Stimulated activated CD8-positive, alpha-beta memory T cell treated with anti-CD3 and anti-CD28 coated beads, Interleukin-2, amount 100 ng/mL, for 1 hour (primary cell): ENCODE results near the gene CHST9.
"Not testable (repeated sequence)": the region's sequence is repeated elsewhere in the genome, so short reads cannot be mapped to it uniquely, and the experiment has no call there.

Source experiments
- DNase-seq, 2 donors: peaks; one replicate each; pipeline ENCODE4 v3.0.0-alpha.2; 2020; ENCODE audit warnings: low read depth in 2 of 2

CHST9 gene

DNA sequence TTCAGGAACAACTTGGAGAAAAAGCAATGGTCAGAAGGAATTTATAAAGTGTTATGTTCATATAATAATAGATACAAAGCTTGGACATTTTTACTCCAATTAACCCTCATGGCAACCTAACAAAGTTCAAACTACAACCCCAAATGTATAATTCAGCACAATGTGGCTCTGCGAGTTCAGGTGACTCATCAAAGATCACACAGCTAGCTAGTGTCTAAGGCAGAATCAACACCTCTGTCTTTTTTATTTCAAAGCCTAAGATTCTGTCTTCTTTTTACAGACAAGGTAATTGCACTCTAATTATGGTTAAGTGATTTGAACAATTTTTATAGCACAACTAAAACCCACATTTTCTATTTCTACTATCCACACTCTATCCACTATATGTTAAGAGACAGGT lies 90.5 kb downstream of the CHST9 start:
- no peak for DNase-seq

DNA sequence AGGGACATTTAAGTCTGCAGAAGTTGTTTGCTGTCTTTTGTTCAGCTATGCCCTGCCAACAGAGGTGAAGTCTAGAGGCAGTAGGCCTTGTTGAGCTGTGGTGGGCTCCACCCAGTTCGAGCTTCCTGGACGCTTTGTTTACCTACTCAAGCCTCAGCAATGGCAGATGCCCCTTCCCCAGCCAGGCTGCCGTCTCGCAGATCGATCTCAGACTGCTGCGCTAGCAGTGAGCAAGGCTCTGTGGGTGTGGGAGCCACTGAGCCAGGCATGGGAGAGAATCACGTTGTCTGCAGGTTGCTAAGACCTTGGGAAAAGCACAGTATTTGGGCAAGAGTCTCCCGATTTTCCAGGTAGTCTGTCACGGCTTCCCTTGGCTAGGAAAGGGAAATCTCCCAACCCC lies 91.8 kb downstream of the CHST9 start:
- not testable (repeated sequence) for DNase-seq

DNA sequence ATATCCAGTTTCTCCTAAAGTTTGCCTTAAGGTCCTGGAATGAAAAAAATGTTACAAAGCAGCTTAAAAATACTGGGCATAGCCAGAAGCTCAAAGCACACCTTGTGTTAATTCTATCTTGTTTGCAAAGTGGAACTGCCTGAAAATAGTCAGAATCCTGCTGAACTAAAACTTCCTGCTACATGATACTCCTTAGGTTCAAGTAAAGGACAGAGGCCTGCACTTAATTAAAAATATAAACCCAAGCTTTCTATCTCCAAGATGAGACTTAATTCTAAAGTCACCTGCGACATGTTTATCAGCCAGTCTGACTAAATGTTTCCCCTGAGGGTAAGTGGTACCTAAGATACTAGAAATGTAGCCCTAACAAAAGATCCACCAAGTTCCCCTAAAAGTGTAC lies 103.4 kb downstream of the CHST9 start:
- no peak for DNase-seq

DNA sequence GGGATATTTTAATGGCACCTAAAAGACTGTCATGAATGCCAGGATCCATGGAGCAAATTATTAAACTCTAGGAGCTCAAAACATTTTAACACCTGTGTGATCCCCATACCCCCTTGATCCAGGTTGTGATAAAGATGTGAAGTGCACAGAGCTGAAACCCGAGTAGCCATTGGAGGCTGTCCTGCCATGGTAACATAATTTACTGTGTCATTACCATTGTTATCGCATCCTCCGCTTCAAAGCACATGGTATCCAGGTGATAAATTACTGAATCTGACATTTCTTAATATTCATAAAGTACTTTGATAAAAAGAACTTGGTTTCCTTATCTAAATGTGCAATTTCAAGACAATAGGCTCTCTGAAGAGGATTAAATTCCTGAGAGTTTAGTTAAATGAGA lies 109.3 kb downstream of the CHST9 start:
- no peak for DNase-seq

DNA sequence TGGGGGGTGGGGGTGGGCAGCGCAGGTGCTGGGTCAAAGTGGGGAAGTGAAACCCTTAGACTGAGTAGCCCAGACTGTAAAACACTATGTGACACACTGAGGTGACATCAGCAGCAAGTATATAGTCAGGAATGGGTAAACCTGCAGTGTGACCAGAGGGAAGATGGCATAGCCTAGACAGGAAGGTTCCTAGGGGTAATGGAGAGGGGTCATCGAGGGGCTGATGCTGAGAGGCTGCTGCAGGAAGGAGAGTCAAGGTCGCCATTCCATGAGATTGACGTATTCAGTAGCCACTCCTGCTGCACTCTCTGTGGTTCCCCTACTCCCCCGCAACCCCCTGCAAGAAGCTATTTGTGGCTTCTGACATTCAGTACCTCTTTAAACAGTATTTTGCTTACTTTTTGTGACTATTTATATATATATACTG lies 111.7 kb downstream of the CHST9 start:
- DNase-seq: no peak

DNA sequence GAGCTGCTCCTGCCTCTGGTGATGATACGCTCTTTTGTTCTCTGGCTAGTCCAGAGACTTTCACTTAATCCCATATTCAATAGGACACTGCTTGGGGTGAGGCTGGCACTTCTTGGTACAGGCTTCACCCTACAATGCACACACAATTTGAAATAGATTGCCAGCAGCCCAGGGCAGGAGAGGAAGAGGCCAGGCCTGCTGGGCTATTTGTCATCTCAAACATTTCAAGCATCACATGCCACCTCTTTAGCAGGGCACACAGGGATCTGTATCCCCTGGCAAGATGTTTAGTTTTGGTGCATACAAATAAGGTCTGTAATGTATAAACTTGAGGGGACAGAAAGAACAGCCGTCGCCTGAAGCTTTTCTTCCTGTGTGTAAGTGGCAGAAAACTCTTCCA lies 120.4 kb downstream of the CHST9 start:
- no peak for DNase-seq

DNA sequence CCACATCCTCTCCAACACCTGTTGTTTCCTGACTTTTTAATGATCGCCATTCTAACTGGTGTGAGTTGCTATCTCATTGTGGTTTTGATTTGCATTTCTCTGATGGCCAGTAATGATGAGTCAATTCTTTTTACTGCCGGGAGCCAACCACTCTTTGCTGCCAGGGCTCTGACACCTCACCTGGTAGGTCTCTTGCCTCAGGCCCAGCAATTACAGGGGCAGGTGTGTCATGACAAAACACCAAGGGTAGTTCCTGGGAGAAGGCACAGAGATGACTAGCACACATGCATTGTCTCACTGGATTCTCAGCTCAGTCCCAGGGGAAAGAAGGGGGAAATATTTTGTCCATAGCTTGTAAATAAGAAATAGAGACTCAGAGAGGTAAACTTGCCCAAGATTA lies 122.3 kb downstream of the CHST9 start:
- no peak for DNase-seq

DNA sequence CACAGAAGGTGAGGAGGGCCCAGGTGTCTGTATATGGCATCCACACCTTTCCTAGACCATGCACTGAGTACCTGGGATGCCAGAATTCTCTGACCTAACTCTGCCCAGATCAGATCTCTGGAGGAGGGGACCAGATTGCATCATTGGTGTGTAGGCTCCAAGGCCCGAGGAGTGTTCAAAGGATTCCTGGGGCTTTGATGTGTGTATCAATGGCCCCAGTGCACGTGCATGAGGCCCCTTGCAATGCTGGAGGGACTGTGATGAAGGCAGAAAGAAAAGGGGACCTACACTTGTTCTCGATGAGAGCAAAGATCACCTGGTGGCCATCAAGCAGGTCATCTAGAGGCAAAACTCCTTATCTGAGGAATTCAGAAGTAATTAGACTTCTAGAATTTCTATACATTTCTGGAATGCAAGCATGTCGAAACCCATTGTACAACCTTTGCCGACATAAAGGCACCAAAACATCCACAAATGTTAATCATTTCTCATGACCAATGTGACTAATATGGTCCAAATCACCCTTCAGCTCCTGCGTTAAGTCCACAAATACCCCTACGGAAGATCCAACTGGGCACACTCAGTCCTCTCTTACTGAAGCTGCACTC lies 123.5 kb downstream of the CHST9 start:
- no peak for DNase-seq

DNA sequence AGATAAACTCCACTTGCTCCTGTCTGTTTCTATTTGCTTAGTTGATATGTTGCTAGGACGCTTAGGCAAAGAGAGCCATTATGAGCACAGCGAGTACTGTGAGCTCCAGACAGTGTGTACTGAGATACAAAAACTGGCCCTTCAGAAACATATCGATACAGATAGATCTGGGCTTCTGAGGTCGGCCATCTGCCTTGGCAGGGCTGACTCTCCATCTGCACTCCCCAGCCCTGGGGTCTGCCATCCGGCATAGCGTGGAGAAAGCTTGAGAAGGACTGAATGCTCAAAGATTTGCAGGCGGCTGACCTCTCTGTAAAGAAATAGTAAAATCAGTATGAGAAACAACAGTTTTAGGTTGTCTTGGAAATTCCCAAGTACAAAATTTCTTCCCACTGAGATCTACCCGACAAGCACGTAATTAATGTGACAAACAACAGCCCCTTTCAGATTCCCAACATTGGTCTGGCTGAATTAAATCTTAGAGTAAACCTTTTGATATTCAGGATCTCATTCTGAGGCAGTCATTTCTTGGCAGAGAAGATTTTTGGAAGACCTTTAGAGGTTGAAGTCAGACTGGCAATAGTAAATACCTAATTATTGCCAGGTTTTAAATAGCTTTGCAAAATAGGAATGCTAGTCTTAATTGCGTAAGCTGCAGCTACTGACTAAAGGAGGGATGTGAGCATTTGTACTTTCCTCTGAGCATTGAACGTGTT lies 127.4 kb downstream of the CHST9 start:
- no peak for DNase-seq

DNA sequence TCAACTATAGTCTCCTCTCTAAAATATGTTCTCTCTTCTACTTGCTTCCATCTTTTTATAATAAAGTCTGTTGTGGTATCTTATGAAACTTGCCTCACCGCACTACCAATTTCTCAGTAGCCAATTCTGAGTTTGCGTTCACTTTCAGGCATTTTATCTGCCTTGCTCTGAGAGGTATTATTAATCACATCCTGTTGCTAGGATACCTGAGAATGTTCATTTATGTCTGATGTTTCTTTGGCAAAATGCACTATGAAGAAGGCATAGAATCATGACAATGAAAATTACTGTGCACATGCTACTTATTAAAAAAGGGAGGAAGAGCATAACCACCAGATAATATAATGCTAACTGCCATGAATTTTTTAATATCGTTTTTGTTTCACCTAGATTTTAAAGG lies 130.2 kb downstream of the CHST9 start:
- DNase-seq: no peak

DNA sequence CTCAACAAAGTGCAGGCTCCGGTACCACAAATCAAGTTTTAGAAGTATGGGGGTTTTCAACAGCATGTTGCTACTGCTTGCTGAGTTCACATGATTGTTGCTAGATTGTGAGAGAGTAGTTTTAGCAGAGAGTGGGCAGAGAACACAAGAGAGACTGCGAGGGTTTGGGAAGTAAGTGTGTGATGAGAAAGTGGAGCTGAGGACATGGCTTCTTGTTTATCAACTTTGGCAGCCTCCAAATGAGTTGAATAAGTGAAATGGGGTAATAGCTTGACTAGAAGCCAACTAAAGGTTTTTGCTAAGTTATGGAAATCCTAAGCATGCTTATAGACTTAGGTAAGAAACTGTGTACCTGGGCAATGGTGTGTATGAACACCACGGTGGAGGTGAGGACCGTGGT lies 135.1 kb downstream of the CHST9 start:
- no peak for DNase-seq

DNA sequence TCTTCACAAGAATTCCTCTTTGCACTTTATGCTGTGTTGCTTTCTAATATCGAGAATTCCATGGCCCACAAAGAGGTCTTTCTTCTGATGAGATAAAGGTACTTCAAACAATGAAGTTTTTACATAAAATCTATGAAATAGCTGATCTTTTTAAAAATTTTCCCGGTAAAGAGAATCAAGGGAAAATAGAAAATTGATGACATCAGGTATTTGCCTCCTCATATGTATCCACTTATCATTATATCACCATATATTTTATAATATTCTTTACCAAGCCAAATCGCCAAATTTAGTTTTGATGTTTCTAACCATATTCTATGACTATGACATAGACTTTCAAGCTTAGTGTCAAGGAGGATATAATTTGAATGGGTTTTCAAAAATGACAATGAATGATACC lies 139.8 kb downstream of the CHST9 start:
- no peak for DNase-seq

DNA sequence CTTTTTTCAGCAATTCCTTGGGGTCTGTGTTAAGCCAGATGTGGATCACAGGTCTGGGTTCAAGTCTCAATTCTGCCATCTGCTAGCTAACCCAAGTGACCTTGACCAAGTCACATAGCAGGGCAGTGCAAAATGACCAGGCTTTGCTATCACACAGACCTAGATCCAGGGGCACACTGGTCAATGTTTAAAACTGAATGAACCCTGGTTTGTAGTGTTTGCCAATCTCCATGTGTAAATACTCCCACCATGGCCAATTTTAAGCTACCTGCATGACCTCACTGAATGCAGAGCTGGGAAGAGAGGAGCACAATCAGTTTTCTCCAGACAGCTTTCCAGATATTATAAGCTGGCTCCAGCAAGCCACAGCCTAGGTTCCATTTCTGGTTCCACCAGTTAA lies 142.9 kb downstream of the CHST9 start:
- no peak for DNase-seq

DNA sequence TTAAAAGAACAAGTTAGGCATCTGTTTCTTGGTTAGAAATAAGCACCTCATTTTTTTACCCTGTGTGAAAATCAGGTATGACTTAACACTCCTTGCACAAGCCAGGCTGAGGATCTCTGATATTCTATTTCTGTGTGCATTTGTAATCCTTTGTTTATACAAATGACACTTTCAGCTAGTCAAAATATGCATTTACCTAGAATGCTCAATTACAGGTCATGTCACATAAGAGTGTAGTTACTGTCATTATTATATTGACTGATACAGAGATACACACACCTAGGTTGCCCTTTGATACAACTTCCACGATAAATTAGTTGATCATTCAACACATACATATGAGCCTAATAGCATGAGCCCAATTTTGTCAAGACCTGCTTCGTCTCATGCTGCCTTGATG lies 144.3 kb downstream of the CHST9 start:
- DNase-seq: no peak

DNA sequence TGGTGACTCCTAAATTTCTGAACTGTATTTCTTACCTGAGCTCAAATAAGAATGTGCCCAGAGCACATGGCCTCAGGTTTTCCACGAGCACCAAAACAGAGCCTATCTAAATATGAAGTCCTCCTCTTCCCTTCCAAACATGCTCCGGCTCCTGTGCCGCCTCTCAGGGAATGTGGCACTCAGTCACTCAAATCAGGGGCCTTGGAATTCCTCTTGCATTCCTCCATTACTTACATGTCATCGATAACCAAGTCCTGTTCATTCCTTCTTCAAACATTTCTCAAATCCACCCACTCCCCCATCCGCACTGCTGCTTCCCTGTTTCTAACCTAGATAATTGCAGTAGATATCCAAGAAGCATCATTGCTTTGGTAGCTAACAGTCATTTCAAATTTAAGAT lies 151.4 kb downstream of the CHST9 start:
- no peak for DNase-seq

DNA sequence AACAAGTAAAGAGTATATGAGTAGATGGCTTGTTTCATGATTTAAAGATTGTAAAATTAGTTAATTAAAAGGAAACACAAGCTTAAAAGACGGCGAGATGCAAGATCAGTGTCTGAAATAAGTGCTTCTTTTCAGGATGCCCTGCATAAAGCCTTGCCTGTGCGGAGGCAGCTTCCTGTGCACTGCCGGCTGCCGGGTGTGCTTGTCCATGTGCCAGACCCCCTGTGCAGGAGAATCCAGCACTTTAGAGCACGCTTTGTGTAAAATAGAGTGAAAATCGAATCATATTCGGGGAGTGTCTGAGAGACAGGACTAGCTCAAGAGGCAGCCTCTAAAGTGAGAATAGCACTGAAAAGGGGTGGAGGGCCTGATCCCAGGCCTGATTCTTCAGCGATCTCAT lies 154.7 kb downstream of the CHST9 start:
- no peak for DNase-seq

DNA sequence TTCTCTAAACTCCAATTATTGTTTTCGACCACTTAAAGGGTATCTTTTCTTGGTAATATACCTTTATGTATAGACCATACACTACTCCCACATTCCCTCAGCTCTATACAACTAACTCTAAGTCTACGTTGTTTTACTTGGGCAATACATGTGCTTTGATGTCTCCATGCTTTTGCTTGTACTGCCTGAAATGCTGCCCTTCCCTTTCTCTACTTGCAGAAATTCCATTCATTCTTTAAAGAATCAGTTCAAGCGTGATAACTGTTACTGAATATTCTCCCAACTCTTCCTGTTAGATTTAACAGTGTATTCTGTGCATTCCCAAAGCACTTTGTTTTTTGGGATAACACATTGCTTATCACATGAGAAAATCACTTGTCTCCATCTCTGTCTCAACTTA lies 162.6 kb downstream of the CHST9 start:
- DNase-seq: no peak

DNA sequence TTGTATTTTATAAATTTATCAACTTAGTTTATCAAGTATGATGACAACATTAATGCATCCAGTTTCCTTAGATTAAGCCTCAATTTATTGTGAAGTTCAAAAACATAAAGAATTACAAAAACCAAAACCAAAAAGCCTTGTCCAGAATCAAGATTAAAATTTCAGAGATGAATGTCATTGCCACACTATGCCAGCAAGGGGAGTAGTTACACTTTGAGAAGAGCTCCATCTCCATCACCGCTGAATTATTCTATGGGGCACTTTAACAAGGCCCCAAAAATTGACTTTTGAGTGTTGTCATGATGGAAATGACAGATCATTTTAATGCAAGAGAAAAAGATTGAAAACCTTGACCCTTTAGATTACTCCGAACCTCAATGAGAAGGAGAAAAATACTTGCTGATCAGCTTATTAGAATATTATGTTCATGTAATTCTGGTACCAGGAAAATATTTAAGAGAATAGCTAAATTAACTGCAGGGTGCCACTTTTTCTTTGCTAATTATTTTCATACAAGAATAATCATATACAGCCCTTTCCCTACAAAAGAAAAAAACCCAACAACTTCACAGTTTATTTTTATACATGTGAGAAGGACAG lies 167.1 kb downstream of the CHST9 start:
- no peak for DNase-seq

DNA sequence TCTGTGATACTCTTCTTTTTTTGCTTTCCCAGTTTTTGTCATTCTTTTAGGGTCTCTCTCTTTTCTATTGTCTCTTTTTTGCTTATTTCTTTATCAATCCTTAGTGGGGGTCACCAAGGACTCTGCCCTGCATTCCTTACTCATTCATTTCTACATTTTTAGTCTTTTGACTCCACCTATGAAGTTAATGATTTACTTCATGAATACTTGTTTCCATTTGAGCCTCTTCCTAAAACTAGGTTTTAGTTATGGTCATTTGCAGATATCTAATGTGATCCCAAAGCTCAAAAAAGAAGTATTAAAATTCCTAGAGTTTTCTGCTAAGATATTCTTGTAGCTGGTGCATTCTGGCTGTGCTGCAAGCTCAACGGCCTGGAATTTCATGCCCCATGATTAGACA lies 170.3 kb downstream of the CHST9 start:
- DNase-seq: no peak

DNA sequence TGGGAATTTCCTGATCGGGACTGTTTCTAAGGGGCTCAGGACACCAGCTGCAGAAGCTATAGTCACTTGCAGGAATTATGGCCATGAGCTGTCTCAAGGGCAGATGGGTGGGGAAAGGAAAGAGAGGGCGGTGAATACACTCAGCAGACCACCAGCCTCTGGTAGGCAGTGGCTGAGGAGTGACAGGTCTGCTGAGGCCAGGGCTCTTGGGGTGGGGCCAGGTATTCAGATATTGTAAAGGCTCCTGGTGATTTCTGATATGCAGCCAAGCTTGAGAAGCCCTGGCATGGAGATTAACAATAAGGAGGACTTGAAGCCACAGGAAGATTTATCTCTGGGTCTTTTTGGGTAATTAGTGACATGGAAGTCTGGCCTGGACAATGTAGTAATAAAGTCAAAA lies 174.3 kb downstream of the CHST9 start:
- no peak for DNase-seq

DNA sequence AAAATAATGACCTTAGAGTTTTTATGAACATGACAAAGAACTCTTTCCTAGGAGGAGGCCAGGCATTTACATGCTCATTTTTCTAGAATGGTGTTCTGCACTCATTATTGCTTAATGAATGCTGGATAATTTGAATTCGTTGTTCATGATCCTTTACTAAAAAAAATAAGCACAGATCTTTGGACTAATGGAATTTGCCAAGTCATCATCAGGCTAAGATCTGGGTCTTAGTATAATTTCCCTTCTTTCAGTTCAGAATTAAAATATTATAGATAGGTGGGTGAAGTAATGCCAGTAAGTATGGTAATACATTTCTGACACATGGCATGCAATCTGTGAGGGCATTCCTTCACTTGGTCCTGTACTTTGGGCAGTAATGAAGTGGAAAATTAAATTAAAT lies 175.8 kb downstream of the CHST9 start:
- DNase-seq: no peak

DNA sequence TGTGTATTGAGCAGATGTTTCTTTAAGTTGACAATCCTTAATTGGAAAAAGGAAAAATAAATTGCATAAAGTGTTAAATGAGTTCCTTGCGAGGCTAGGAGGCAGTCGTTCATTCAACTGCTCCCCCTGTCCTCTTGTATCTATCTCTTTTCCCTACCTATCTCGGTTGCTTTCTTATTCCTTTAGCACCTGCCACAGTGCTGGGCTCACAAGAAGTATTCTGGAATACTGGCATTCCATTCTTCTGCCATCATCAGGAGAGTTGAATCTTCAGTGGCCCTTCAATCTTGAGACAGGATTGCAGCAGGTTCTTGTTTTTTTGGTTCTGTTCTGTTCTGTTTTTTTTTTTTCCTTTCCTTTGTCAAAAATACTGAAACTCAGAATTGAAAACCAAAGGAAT lies 176.5 kb downstream of the CHST9 start:
- DNase-seq: no peak

DNA sequence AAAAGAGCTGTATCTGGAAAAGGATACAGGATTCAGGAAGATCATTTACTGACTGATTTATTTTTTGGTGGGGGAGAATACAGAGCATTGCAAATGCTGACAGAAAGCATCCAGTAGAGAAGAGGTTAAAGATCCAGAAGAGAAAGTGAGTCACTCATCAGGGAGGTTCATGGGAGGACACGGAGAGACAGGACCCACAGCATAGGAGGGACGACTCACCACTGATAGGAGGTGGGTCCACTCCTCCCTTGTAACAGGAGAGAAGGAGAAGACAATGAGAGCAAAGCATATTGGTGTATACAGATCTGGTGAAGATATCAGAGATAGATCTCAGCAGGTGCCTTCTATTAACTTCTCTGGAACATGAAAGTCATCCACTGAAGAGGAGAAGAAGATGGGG lies 177.2 kb downstream of the CHST9 start:
- no peak for DNase-seq

DNA sequence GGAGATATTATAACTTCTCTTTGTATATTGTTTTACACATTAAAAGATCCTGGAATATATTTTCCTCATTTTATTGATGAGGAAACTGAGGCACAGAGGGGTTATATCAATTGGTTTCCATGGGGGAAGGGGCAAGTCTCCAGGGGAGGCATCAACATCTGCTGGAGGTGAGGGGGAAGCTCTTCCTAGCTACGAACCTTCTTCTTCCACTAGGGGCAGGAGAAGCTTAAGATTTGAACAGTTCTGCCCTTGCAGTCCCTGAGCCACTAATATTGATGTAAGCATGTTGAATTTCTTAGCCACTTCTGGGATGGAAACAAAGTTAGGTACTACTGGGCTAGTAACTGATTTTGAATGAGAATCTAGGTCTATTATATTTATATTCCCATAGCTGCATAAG lies 179.5 kb downstream of the CHST9 start:
- DNase-seq: no peak
